GM23338 (cell line): ENCODE results near the gene SYNPR. TPM values are rescaled to one million over a fixed set of nuclear protein-coding genes. Genes with fewer than 3 reads are reported as not detected.

Experiments
- ATAC-seq: fragments of 200-7000 bp; cut with Tn5 transposase; 3 replicates; pipeline ENCODE4 v1.9.1; 2020
- DNase-seq: peaks from one replicate; pipeline ENCODE4 v3.0.0-alpha.2; 2015; ENCODE audit warnings: low spot score
- H2AFZ ChIP-seq: fragments of 200-600 bp; sonication (generic); 2 replicates; pipeline ENCODE4 v1.8.0; 2016; ENCODE audit warnings: antibody characterized with exemption, mild to moderate bottlenecking, moderate library complexity
- H3F3A ChIP-seq: fragments of 200-600 bp; sonication (generic); replicated peaks from 2 replicates; pipeline ENCODE4 v1.8.0; 2017; ENCODE audit warnings: antibody characterized with exemption, mixed run types, low read depth
- H3K27ac ChIP-seq: fragments of 200-600 bp; sonication (generic); 2 replicates; pipeline ENCODE4 v1.6.1; 2016; ENCODE audit warnings: low read depth
- H3K27me3 ChIP-seq: fragments of 200-600 bp; sonication (generic); 2 replicates; pipeline ENCODE4 v1.8.0; 2016; ENCODE audit warnings: mild to moderate bottlenecking, mixed run types, moderate library complexity; ENCODE audit not compliant: insufficient read depth
- H3K36me3 ChIP-seq: fragments of 200-600 bp; sonication (generic); 2 replicates; pipeline ENCODE4 v1.8.0; 2016; ENCODE audit warnings: mild to moderate bottlenecking; ENCODE audit not compliant: insufficient read depth
- H3K4me1 ChIP-seq: fragments of 200-600 bp; sonication (generic); 2 replicates; pipeline ENCODE4 v1.8.0; 2016; ENCODE audit warnings: mild to moderate bottlenecking, moderate library complexity; ENCODE audit not compliant: insufficient read depth
- H3K4me2 ChIP-seq: fragments of 200-600 bp; sonication (generic); 2 replicates; pipeline ENCODE4 v1.7.1; 2017; ENCODE audit warnings: mixed run types
- H3K4me3 ChIP-seq: fragments of 200-600 bp; sonication (generic); 2 replicates; pipeline ENCODE4 v1.6.1; 2016; ENCODE audit warnings: mixed run types
- H3K79me2 ChIP-seq: fragments of 200-600 bp; sonication (generic); replicated peaks from 2 replicates; pipeline ENCODE4 v1.8.0; 2017; ENCODE audit warnings: mild to moderate bottlenecking; ENCODE audit not compliant: insufficient read depth
- H3K9me2 ChIP-seq: fragments of 200-600 bp; sonication (generic); 2 replicates; pipeline ENCODE4 v1.8.0; 2017; ENCODE audit not compliant: insufficient read depth
- H4K20me1 ChIP-seq: fragments of 200-600 bp; sonication (generic); replicated peaks from 2 replicates; pipeline ENCODE4 v1.8.0; 2017; ENCODE audit warnings: mild to moderate bottlenecking; ENCODE audit not compliant: insufficient read depth
- H3K27ac Mint-ChIP-seq: 2 replicates; pipeline ENCODE4 v1.8.0; 2020; ENCODE audit warnings: inconsistent platforms, mild to moderate bottlenecking, moderate library complexity, mixed read lengths
- H3K27me3 Mint-ChIP-seq: 3 replicates; pipeline ENCODE4 v1.8.0; 2022; ENCODE audit warnings: low read depth, mild to moderate bottlenecking, moderate library complexity, mixed read lengths, inconsistent platforms; ENCODE audit not compliant: insufficient read depth, poor library complexity
- H3K36me3 Mint-ChIP-seq: 3 replicates; pipeline ENCODE4 v1.8.0; 2021; ENCODE audit warnings: low read depth, mild to moderate bottlenecking, inconsistent platforms, moderate library complexity, mixed read lengths
- H3K4me1 Mint-ChIP-seq: 3 replicates; pipeline ENCODE4 v1.8.0; 2020; ENCODE audit warnings: mild to moderate bottlenecking, inconsistent platforms, mixed read lengths
- H3K4me3 Mint-ChIP-seq: 3 replicates; pipeline ENCODE4 v1.8.0; 2021; ENCODE audit warnings: moderate library complexity, mild to moderate bottlenecking, inconsistent platforms, mixed read lengths
- H3K9me3 Mint-ChIP-seq: 3 replicates; pipeline ENCODE4 v1.8.0; 2020; ENCODE audit warnings: moderate library complexity, mild to moderate bottlenecking, inconsistent platforms, mixed read lengths
- CTCF ChIP-seq, 2 experiments: fragments of 200-600 bp in 1 of 2; sonication (generic) in 1 of 2; conservative IDR thresholded peaks; 2 replicates each; pipeline versions ENCODE4 v1.5.1 to v1.6.1; 2016 to 2017; ENCODE audit warnings: antibody characterized with exemption in 2 of 2, low read depth in 2 of 2, mild to moderate bottlenecking in 2 of 2, moderate library complexity in 1 of 2
- ETS1 ChIP-seq: IDR thresholded peaks from 2 replicates; pipeline ENCODE4 v1.6.1; 2016; ENCODE audit warnings: antibody characterized with exemption
- EZH2 ChIP-seq: fragments of 200-600 bp; sonication (generic); IDR thresholded peaks from one replicate; pipeline ENCODE4 v1.8.0; 2017; ENCODE audit warnings: antibody characterized with exemption, mild to moderate bottlenecking, low read depth; ENCODE audit not compliant: unreplicated experiment
- JUNB ChIP-seq: IDR thresholded peaks from one replicate; pipeline ENCODE4 v1.6.1; 2016; ENCODE audit warnings: antibody characterized with exemption; ENCODE audit not compliant: unreplicated experiment
- POLR2AphosphoS5 ChIP-seq: IDR thresholded peaks from 2 replicates; pipeline ENCODE4 v1.6.1; 2016; ENCODE audit warnings: antibody characterized with exemption, low read depth
- REST ChIP-seq: IDR thresholded peaks from one replicate; pipeline ENCODE4 v1.6.1; 2018; ENCODE audit warnings: antibody characterized with exemption; ENCODE audit not compliant: unreplicated experiment
- ZNF114 ChIP-seq: fragments of 250-450 bp; sonication (Bioruptor Pico); IDR thresholded peaks from 2 replicates; pipeline ENCODE4 v1.5.0; 2020; ENCODE audit warnings: mild to moderate bottlenecking, moderate library complexity
- ZNF462 ChIP-seq: fragments of 250-450 bp; sonication (Bioruptor Pico); IDR thresholded peaks from 2 replicates; pipeline ENCODE4 v1.5.0; 2020; ENCODE audit warnings: mild to moderate bottlenecking, moderate library complexity
- polyA plus RNA-seq: library from polyadenylated mRNA; unstranded; fragments of >200 nt; fragmentation: Nextera tagmentation; extraction: Ambion mirVana; gene quantifications from 2 replicates; pipeline ENCODE4 v1.2.1, GENCODE V29; 2016
- total RNA-seq: library from RNA; depleted of rRNA; stranded (reverse); fragments of >200 nt; shearing (Covaris generic); gene quantifications from 2 replicates; pipeline ENCODE4 v1.2.3, GENCODE V29; 2014

Gene SYNPR
- total and polyA plus RNA-seq, 2 experiments from 2014 or later = 0.38 to 0.55 TPM

GRCh38 chr3:63264716-63265115 lies 13.4 kb upstream of the SYNPR start (continued):
- TF ChIP-seq JUNB (no peak), POLR2AphosphoS5 (no peak), EZH2 (no peak)

- Histone ChIP-seq H3K27me3 (peaks cover 34% of the 10 kb centered on the region), H3K9me2 (no peaks in the 10 kb centered on the region), H3K27ac (no peak overlapping the region), H3F3A (no peaks in the 10 kb centered on the region; the same call in 1 of the 2 replicates), H3K36me3 (no peaks in the 10 kb centered on the region), H2AFZ (no peak overlapping the region), H3K4me2 (peak overlapping the region; percentile 17; the same call in 1 of the 2 replicates), H3K4me1 (peaks cover 14% of the 10 kb centered on the region), H3K4me3 (no peak overlapping the region), H3K79me2 (no peaks in the 10 kb centered on the region), H4K20me1 (peaks cover under 1% of the 10 kb centered on the region; the same call in 1 of the 2 replicates)
- no peak for TF ChIP-seq ETS1
- no peak for TF ChIP-seq REST
- no peak for TF ChIP-seq CTCF (conservative IDR thresholded peaks at IDR 0.05; ENCODE audit: low read depth in 2 of 2)
- TF ChIP-seq JUNB = no peak
- no peak for TF ChIP-seq ZNF462 (CRISPR knock-in tag)
- TF ChIP-seq ZNF114 (CRISPR knock-in tag) = no peak
- H3K27ac Mint-ChIP-seq = no peak overlapping the region
- DNase-seq (no peak), ATAC-seq (no peak)
- H3K9me3 Mint-ChIP-seq = no peaks in the 10 kb centered on the region
- H3K4me1 Mint-ChIP-seq = peaks cover 11% of the 10 kb centered on the region; the same call in 2 of the 3 replicates
- no peaks in the 10 kb centered on the region; the same call in 2 of the 3 replicates for H3K36me3 Mint-ChIP-seq
- no peak overlapping the region for H3K4me3 Mint-ChIP-seq
- H3K27me3 Mint-ChIP-seq = peaks cover 27% of the 10 kb centered on the region
Measured at GRCh38 chr3:63274359-63274758, 3.7 kb upstream of the SYNPR start.
